Caco-2 (cell line): Measurements from ENCODE around the gene MSL3B.
"Not testable (repeated sequence)": the region's sequence is repeated elsewhere in the genome, so short reads cannot be mapped to it uniquely, and the experiment has no call there.

Experiments used
- BruUV-seq: library from RNA; stranded (reverse); fragments of 400-500 nt; replicated peaks from 2 replicates; lab custom pipeline; 2021; lab: Mats Ljungman, UMichigan
- CTCF ChIA-PET: fragments of 300-600 bp; sonication (Branson Sonifier 250); formaldehyde crosslinking; loops from one replicate; lab custom pipeline; 2022; ENCODE audit warnings: antibody characterized with exemption; lab: Charles Lee
- POLR2A ChIA-PET: fragments of 300-600 bp; sonication (Branson Sonifier 250); formaldehyde crosslinking; loops from one replicate; lab custom pipeline; 2022; ENCODE audit warnings: antibody characterized with exemption; lab: Charles Lee
- DNase-seq, 2 experiments: peaks; one replicate each; pipeline versions ENCODE4 v3.0.0 to v3.0.0-alpha.2; 2020 to 2022
- H3K27me3 ChIP-seq: replicated peaks from 2 replicates; pipeline ENCODE4 v1.6.0; 2011; ENCODE audit warnings: low read length; ENCODE audit not compliant: control insufficient read depth, insufficient read depth
- H3K36me3 ChIP-seq: 2 replicates; pipeline ENCODE4 v1.5.1; 2011; ENCODE audit warnings: low read length; ENCODE audit not compliant: control insufficient read depth, insufficient read depth
- H3K4me1 ChIP-seq: fragments of 250-450 bp; sonication (Bioruptor Pico); 2 replicates; pipeline ENCODE4 v1.5.1; 2020; ENCODE audit warnings: mild to moderate bottlenecking
- H3K4me3 ChIP-seq: 2 replicates; pipeline ENCODE4 v1.5.1; 2011; ENCODE audit warnings: low read depth, mild to moderate bottlenecking, control low read depth, low read length
- H3K9me3 ChIP-seq: fragments of 250-450 bp; sonication (Bioruptor Pico); 2 replicates; pipeline ENCODE4 v1.5.1; 2020; ENCODE audit warnings: mild to moderate bottlenecking, moderate library complexity
- H3K27ac Mint-ChIP-seq: one replicate; pipeline ENCODE4 v1.8.0; 2022; ENCODE audit warnings: mixed read lengths; ENCODE audit not compliant: unreplicated experiment
- H3K27me3 Mint-ChIP-seq: one replicate; pipeline ENCODE4 v1.8.0; 2022; ENCODE audit warnings: mixed read lengths; ENCODE audit not compliant: insufficient read depth, unreplicated experiment
- H3K36me3 Mint-ChIP-seq: one replicate; pipeline ENCODE4 v1.8.0; 2022; ENCODE audit warnings: mild to moderate bottlenecking, mixed read lengths; ENCODE audit not compliant: insufficient read depth, unreplicated experiment
- H3K4me1 Mint-ChIP-seq: one replicate; pipeline ENCODE4 v1.8.0; 2022; ENCODE audit warnings: low read depth, mixed read lengths; ENCODE audit not compliant: unreplicated experiment
- H3K4me3 Mint-ChIP-seq: one replicate; pipeline ENCODE4 v1.8.0; 2022; ENCODE audit warnings: mild to moderate bottlenecking, moderate library complexity, mixed read lengths; ENCODE audit not compliant: unreplicated experiment
- H3K9me3 Mint-ChIP-seq: one replicate; pipeline ENCODE4 v1.8.0; 2022; ENCODE audit warnings: mixed read lengths; ENCODE audit not compliant: unreplicated experiment
- intact Hi-C: fragments of 100-400 bp; cut with micrococcal nuclease; formaldehyde crosslinking; loops from one replicate; pipeline ENCODE4 v1.10.0; 2022; ENCODE audit not compliant: unreplicated experiment
- TF ChIP-seq, protein P1 (sequence below), 2 experiments: fragments of 200-600 bp in 1 of 2; IDR thresholded peaks; 1 replicate in 1 of 2; 2 replicates in 1 of 2; pipeline versions ENCODE4 v1.5.1 to v1.8.0; 2011 to 2022; ENCODE audit warnings: antibody characterized with exemption in 1 of 2, control low read depth in 1 of 2, inconsistent platforms in 1 of 2, low read depth in 1 of 2, low read length in 1 of 2, mild to moderate bottlenecking in 1 of 2, moderate library complexity in 1 of 2; ENCODE audit not compliant: insufficient read depth in 1 of 2, severe bottlenecking in 1 of 2, unreplicated experiment in 1 of 2

Gene MSL3B

GRCh38 chr2:233901884-233902283, 33.7 kb upstream of the MSL3B start:
- no peak overlapping the region for H3K4me3 Mint-ChIP-seq
- no TSS peak for BruUV-seq
- TF ChIP-seq, protein P1, sequence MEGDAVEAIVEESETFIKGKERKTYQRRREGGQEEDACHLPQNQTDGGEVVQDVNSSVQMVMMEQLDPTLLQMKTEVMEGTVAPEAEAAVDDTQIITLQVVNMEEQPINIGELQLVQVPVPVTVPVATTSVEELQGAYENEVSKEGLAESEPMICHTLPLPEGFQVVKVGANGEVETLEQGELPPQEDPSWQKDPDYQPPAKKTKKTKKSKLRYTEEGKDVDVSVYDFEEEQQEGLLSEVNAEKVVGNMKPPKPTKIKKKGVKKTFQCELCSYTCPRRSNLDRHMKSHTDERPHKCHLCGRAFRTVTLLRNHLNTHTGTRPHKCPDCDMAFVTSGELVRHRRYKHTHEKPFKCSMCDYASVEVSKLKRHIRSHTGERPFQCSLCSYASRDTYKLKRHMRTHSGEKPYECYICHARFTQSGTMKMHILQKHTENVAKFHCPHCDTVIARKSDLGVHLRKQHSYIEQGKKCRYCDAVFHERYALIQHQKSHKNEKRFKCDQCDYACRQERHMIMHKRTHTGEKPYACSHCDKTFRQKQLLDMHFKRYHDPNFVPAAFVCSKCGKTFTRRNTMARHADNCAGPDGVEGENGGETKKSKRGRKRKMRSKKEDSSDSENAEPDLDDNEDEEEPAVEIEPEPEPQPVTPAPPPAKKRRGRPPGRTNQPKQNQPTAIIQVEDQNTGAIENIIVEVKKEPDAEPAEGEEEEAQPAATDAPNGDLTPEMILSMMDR (IDR thresholded peaks at IDR 0.05; ENCODE audit: insufficient read depth in 1 of 2, low read depth in 1 of 2, low read length in 1 of 2, severe bottlenecking in 1 of 2, unreplicated experiment in 1 of 2) = no peak
- ChIA-PET CTCF (no interaction called here), POLR2A (no interaction called here)
- H3K4me3 ChIP-seq = no peak overlapping the region
- H3K4me1 Mint-ChIP-seq = no peaks in the 10 kb centered on the region
- peaks cover 24% of the 10 kb centered on the region for H3K27me3 Mint-ChIP-seq
- no peaks in the 10 kb centered on the region for H3K9me3 Mint-ChIP-seq
- intact Hi-C loops = no loop called here
- H3K36me3 Mint-ChIP-seq = no peaks in the 10 kb centered on the region
- H3K27ac Mint-ChIP-seq = no peak overlapping the region
- no peak for DNase-seq
- H3K27me3 ChIP-seq = no peaks in the 10 kb centered on the region
- no peaks in the 10 kb centered on the region for H3K9me3 ChIP-seq
- no peaks in the 10 kb centered on the region for H3K36me3 ChIP-seq
- H3K4me1 ChIP-seq = no peaks in the 10 kb centered on the region

DNA sequence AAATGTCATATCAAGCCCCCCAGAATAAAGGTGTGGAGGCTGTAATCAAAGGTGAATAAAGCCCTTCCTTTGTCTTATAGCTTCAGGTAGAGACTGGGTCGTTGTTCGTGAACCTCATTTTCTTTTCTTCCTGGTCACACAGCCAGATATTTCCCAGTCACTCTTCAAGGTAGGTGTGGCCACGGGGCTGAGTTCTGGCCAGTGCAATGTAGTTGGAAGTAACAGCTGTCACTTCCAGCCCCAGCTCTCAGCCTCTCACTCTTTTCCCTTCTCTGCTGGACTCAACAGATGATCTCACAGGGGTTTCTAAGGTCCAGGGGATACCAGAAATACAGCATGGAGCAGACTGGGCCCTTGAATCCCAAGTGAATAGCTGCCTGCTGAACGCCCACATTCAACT, 33.2 kb upstream of the MSL3B start:
- H3K27me3 ChIP-seq = no peaks in the 10 kb centered on the region
- H3K9me3 ChIP-seq = no peaks in the 10 kb centered on the region
- no peak overlapping the region for H3K4me3 ChIP-seq
- no peaks in the 10 kb centered on the region for H3K4me1 ChIP-seq
- POLR2A ChIA-PET = no interaction called here
- H3K9me3 Mint-ChIP-seq = no peaks in the 10 kb centered on the region
- TF ChIP-seq, protein P1 (IDR thresholded peaks at IDR 0.05; ENCODE audit: insufficient read depth in 1 of 2, low read depth in 1 of 2, low read length in 1 of 2, severe bottlenecking in 1 of 2, unreplicated experiment in 1 of 2) = no peak
- BruUV-seq = no TSS peak
- intact Hi-C loops = no loop called here
- peaks cover 26% of the 10 kb centered on the region for H3K27me3 Mint-ChIP-seq
- no peak overlapping the region for H3K4me3 Mint-ChIP-seq
- DNase-seq = no peak
- CTCF ChIA-PET = no interaction called here
- H3K27ac Mint-ChIP-seq = no peak overlapping the region
- H3K4me1 Mint-ChIP-seq = no peaks in the 10 kb centered on the region
- no peaks in the 10 kb centered on the region for H3K36me3 Mint-ChIP-seq
- no peaks in the 10 kb centered on the region for H3K36me3 ChIP-seq

- H3K9me3 Mint-ChIP-seq, H3K36me3 Mint-ChIP-seq, H3K9me3 ChIP-seq, DNase-seq, intact Hi-C loops, H3K27me3 ChIP-seq, POLR2A ChIA-PET, H3K4me1 ChIP-seq, BruUV-seq, CTCF ChIA-PET, H3K4me3 ChIP-seq, H3K4me3 Mint-ChIP-seq, H3K27ac Mint-ChIP-seq, H3K4me1 Mint-ChIP-seq, H3K36me3 ChIP-seq: not testable (repeated sequence)
- H3K27me3 Mint-ChIP-seq = peaks cover 21% of the 10 kb centered on the region
These were observed 28.1 kb upstream of the MSL3B start for GRCh38 chr2:233896253-233896652.

DNA sequence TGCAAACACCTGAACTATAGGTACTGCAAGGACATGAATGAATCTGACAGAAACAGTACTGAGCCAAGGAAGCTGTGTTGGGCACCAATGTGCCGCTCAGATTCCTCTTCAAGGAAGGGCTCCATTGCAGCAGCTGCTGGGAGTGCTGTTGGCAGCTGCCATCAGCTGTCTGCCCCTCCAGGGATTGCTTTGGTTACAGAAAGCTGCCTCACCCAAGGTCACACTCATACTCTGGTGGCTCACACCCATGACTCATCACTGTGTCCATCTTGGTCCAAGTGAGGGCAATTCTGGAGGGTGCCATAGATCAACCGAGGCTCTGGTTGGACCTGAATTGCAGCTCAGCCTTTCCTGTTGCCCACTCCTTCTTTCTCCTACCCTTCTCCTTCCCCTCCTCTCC, 24.6 kb upstream of the MSL3B start:
- TF ChIP-seq, protein P1 (IDR thresholded peaks at IDR 0.05; ENCODE audit: insufficient read depth in 1 of 2, low read depth in 1 of 2, low read length in 1 of 2, severe bottlenecking in 1 of 2, unreplicated experiment in 1 of 2) = no peak
- Histone ChIP-seq H3K4me3 (no peak overlapping the region), H3K36me3 (no peaks in the 10 kb centered on the region), H3K9me3 (no peaks in the 10 kb centered on the region), H3K4me1 (no peaks in the 10 kb centered on the region), H3K27me3 (no peaks in the 10 kb centered on the region)
- intact Hi-C loops = no loop called here
- H3K36me3 Mint-ChIP-seq = no peaks in the 10 kb centered on the region
- H3K27ac Mint-ChIP-seq = no peak overlapping the region
- ChIA-PET POLR2A (no interaction called here), CTCF (no interaction called here)
- H3K4me1 Mint-ChIP-seq = no peaks in the 10 kb centered on the region
- peaks cover 18% of the 10 kb centered on the region for H3K27me3 Mint-ChIP-seq
- BruUV-seq = no TSS peak
- H3K9me3 Mint-ChIP-seq = no peaks in the 10 kb centered on the region
- no peak overlapping the region for H3K4me3 Mint-ChIP-seq
- no peak for DNase-seq
